ENCODE measurements around the gene LAMP2. TPM values are rescaled to one million over a fixed set of nuclear protein-coding genes. Genes with fewer than 3 reads are reported as not detected.

Gene LAMP2
- polyA plus RNA-seq, 1 donor from 2014 or later = 42.6 TPM

DNA sequence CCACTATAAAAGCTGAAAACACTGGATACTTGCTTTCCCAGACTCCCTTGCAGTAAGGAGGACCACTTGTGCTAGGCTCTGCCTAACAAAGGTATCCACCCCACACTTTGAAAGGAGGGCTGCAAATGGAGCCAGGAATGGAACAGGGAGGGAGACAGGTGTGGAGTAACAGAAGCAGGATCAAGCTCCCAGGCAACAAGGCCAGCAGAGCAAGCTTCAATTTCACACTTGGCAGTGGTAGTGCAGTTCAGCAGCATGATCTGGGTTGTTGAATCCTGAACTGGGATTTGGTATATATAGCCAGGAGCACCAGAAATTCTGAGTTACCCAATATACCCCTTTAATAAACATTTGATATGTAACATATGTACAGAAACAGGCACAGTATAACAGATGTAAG is 9.8 kb downstream of the LAMP2 start:
- Histone ChIP-seq H3K4me2 (ENCODE audit: low read length) (no peak overlapping the region), H3K79me2 (replicated peaks; ENCODE audit: insufficient read depth, low read length) (no peaks in the 10 kb centered on the region), H3F3A (ENCODE audit: insufficient read depth, low read length, poor library complexity, severe bottlenecking) (no peaks in the 10 kb centered on the region), H4K20me1 (ENCODE audit: insufficient read depth) (no peaks in the 10 kb centered on the region), H3K27me3 (ENCODE audit: insufficient read depth, low read depth, low read length) (no peaks in the 10 kb centered on the region), H3K27ac (ENCODE audit: low read length) (no peak overlapping the region), H2AFZ (ENCODE audit: low read depth, low read length) (no peak overlapping the region), H3K9ac (ENCODE audit: low read length) (no peak overlapping the region), H3K9me2 (ENCODE audit: insufficient read depth, low read length) (no peaks in the 10 kb centered on the region), H3K9me3 (ENCODE audit: low read length) (no peaks in the 10 kb centered on the region), H3K4me3 (ENCODE audit: low read length) (no peak overlapping the region), H3K36me3 (ENCODE audit: insufficient read depth, low read length) (no peaks in the 10 kb centered on the region)
- TF ChIP-seq POLR2AphosphoS5 (IDR thresholded peaks at IDR 0.05) (no peak), EZH2 (IDR thresholded peaks at IDR 0.05; ENCODE audit: borderline replicate concordance, insufficient read depth, low read length, poor library complexity, severe bottlenecking) (no peak), MXI1 (conservative IDR thresholded peaks at IDR 0.05; ENCODE audit: poor library complexity, severe bottlenecking) (no peak), RAD21 (conservative IDR thresholded peaks at IDR 0.05) (no peak), EP300 (conservative IDR thresholded peaks at IDR 0.05; ENCODE audit: poor library complexity, severe bottlenecking) (no peak), TAF1 (IDR thresholded peaks at IDR 0.05; ENCODE audit: low read depth) (no peak), SMC3 (conservative IDR thresholded peaks at IDR 0.05; ENCODE audit: poor library complexity) (no peak)
- TF ChIP-seq, protein P1, sequence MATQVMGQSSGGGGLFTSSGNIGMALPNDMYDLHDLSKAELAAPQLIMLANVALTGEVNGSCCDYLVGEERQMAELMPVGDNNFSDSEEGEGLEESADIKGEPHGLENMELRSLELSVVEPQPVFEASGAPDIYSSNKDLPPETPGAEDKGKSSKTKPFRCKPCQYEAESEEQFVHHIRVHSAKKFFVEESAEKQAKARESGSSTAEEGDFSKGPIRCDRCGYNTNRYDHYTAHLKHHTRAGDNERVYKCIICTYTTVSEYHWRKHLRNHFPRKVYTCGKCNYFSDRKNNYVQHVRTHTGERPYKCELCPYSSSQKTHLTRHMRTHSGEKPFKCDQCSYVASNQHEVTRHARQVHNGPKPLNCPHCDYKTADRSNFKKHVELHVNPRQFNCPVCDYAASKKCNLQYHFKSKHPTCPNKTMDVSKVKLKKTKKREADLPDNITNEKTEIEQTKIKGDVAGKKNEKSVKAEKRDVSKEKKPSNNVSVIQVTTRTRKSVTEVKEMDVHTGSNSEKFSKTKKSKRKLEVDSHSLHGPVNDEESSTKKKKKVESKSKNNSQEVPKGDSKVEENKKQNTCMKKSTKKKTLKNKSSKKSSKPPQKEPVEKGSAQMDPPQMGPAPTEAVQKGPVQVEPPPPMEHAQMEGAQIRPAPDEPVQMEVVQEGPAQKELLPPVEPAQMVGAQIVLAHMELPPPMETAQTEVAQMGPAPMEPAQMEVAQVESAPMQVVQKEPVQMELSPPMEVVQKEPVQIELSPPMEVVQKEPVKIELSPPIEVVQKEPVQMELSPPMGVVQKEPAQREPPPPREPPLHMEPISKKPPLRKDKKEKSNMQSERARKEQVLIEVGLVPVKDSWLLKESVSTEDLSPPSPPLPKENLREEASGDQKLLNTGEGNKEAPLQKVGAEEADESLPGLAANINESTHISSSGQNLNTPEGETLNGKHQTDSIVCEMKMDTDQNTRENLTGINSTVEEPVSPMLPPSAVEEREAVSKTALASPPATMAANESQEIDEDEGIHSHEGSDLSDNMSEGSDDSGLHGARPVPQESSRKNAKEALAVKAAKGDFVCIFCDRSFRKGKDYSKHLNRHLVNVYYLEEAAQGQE (IDR thresholded peaks at IDR 0.05; ENCODE audit: borderline replicate concordance) = no peak
- TF ChIP-seq, protein P2, sequence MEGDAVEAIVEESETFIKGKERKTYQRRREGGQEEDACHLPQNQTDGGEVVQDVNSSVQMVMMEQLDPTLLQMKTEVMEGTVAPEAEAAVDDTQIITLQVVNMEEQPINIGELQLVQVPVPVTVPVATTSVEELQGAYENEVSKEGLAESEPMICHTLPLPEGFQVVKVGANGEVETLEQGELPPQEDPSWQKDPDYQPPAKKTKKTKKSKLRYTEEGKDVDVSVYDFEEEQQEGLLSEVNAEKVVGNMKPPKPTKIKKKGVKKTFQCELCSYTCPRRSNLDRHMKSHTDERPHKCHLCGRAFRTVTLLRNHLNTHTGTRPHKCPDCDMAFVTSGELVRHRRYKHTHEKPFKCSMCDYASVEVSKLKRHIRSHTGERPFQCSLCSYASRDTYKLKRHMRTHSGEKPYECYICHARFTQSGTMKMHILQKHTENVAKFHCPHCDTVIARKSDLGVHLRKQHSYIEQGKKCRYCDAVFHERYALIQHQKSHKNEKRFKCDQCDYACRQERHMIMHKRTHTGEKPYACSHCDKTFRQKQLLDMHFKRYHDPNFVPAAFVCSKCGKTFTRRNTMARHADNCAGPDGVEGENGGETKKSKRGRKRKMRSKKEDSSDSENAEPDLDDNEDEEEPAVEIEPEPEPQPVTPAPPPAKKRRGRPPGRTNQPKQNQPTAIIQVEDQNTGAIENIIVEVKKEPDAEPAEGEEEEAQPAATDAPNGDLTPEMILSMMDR (IDR thresholded peaks at IDR 0.05; ENCODE audit: poor library complexity, severe bottlenecking) = no peak

DNA sequence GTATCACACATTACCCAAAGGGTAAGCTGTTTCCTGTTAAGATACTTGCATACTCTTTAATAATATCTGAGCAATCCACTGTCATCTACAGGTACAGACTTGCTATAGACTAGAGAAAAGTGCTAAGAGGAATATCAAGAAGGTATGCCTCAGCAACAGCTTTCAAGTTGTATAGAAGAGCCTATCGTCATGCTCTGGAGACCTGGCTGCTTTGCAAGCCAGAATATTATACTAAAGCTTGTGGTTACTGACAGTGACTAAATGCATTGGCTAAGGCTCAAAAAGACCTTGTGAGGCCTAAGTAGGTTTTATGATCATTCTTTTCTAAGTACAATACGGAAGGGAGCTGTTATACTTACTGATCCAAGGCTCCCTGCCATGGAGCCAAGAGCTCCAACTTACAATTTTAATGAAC is 11.3 kb downstream of the LAMP2 start:
- Histone ChIP-seq H3K27ac (ENCODE audit: low read length) (no peak overlapping the region), H4K20me1 (ENCODE audit: insufficient read depth) (no peaks in the 10 kb centered on the region)

More for the DNA sequence above, 11.3 kb downstream of the LAMP2 start:
- H3K4me3 ChIP-seq (ENCODE audit: low read length) = no peak overlapping the region
- no peak overlapping the region for H2AFZ ChIP-seq (ENCODE audit: low read depth, low read length)
- no peak overlapping the region for H3K9ac ChIP-seq (ENCODE audit: low read length)
- H3K36me3 ChIP-seq (ENCODE audit: insufficient read depth, low read length) = no peaks in the 10 kb centered on the region
- TF ChIP-seq EZH2 (IDR thresholded peaks at IDR 0.05; ENCODE audit: borderline replicate concordance, insufficient read depth, low read length, poor library complexity, severe bottlenecking) (no peak), TAF1 (IDR thresholded peaks at IDR 0.05; ENCODE audit: low read depth) (no peak), POLR2AphosphoS5 (IDR thresholded peaks at IDR 0.05) (no peak), SMC3 (conservative IDR thresholded peaks at IDR 0.05; ENCODE audit: poor library complexity) (no peak), EP300 (conservative IDR thresholded peaks at IDR 0.05; ENCODE audit: poor library complexity, severe bottlenecking) (no peak), RAD21 (conservative IDR thresholded peaks at IDR 0.05) (no peak), MXI1 (conservative IDR thresholded peaks at IDR 0.05; ENCODE audit: poor library complexity, severe bottlenecking) (no peak)
- TF ChIP-seq, protein P2 (IDR thresholded peaks at IDR 0.05; ENCODE audit: poor library complexity, severe bottlenecking) = no peak
- TF ChIP-seq, protein P1 (IDR thresholded peaks at IDR 0.05; ENCODE audit: borderline replicate concordance) = no peak
- no peaks in the 10 kb centered on the region for H3K27me3 ChIP-seq (ENCODE audit: insufficient read depth, low read depth, low read length)
- H3K9me2 ChIP-seq (ENCODE audit: insufficient read depth, low read length) = no peaks in the 10 kb centered on the region
- H3K4me2 ChIP-seq (ENCODE audit: low read length) = no peak overlapping the region
- H3K9me3 ChIP-seq (ENCODE audit: low read length) = no peaks in the 10 kb centered on the region
- no peaks in the 10 kb centered on the region for H3K79me2 ChIP-seq (replicated peaks; ENCODE audit: insufficient read depth, low read length)
- no peaks in the 10 kb centered on the region for H3F3A ChIP-seq (ENCODE audit: insufficient read depth, low read length, poor library complexity, severe bottlenecking)
